ENCODE measurements around the gene CD38. TPM values are rescaled to one million over a fixed set of nuclear protein-coding genes. Genes with fewer than 3 reads are reported as not detected.

The CD38 gene
- total and polyA plus RNA-seq, 12 donors = 1.7 to 18.4 (median 11.2) TPM

- no peaks in the 10 kb centered on the region for H3K9me3 ChIP-seq (replicated peaks in 1 of 3)
- intact Hi-C loops (cut with DNase I) = no loop called here
- no peak for TF ChIP-seq CTCF (IDR thresholded peaks at IDR 0.05)
- TF ChIP-seq POLR2A (IDR thresholded peaks at IDR 0.05) = no peak
- H3K4me1 ChIP-seq (replicated peaks in 1 of 2) = no peaks in the 10 kb centered on the region
- no peaks in the 10 kb centered on the region for H3K27me3 ChIP-seq
- 70 to 79% (median 71%) methylated on average over 1 of the region's 1 CpG for WGBS, 4 donors
- H3K4me3 ChIP-seq = no peak overlapping the region
- no peaks in the 10 kb centered on the region for H3K36me3 ChIP-seq (replicated peaks in 1 of 2)
- DNase-seq = no peak
- no peak overlapping the region for H3K27ac ChIP-seq
Measured at GRCh38 chr4:15742083-15742582, 36.0 kb upstream of the CD38 start.

GRCh38 chr4:15742637-15743036 lies 35.5 kb upstream of the CD38 start:
- no peaks in the 10 kb centered on the region for H3K36me3 ChIP-seq (replicated peaks in 1 of 2)
- no peaks in the 10 kb centered on the region for H3K9me3 ChIP-seq (replicated peaks in 1 of 3)
- H3K4me3 ChIP-seq = no peak overlapping the region
- DNase-seq = no peak
- no peaks in the 10 kb centered on the region for H3K27me3 ChIP-seq
- no peaks in the 10 kb centered on the region for H3K4me1 ChIP-seq (replicated peaks in 1 of 2)
- no peak for TF ChIP-seq CTCF (IDR thresholded peaks at IDR 0.05)
- TF ChIP-seq POLR2A (IDR thresholded peaks at IDR 0.05) = no peak
- intact Hi-C loops (cut with DNase I) = no loop called here
- H3K27ac ChIP-seq = no peak overlapping the region
- WGBS, 4 donors = 17 to 28% (median 26%) methylated on average over 1 of the region's 1 CpG

- no peaks in the 10 kb centered on the region for H3K4me1 ChIP-seq (replicated peaks in 1 of 2)
- no peaks in the 10 kb centered on the region for H3K36me3 ChIP-seq (replicated peaks in 1 of 2)
- intact Hi-C loops (cut with DNase I) = no loop called here
- TF ChIP-seq CTCF (IDR thresholded peaks at IDR 0.05) (no peak), POLR2A (IDR thresholded peaks at IDR 0.05) (no peak)
- no peak for DNase-seq
- no peaks in the 10 kb centered on the region for H3K9me3 ChIP-seq (replicated peaks in 1 of 3)
- H3K27ac ChIP-seq = no peak overlapping the region
- no peaks in the 10 kb centered on the region for H3K27me3 ChIP-seq
- no peak overlapping the region for H3K4me3 ChIP-seq
- 42 to 69% (median 56%) methylated on average over 5 of the region's 5 CpGs for WGBS, 4 donors
Measured at GRCh38 chr4:15744016-15744545, 34.0 kb upstream of the CD38 start.

- Histone ChIP-seq H3K4me3 (no peak overlapping the region), H3K4me1 (replicated peaks in 1 of 2) (no peaks in the 10 kb centered on the region), H3K9me3 (replicated peaks in 1 of 3) (no peaks in the 10 kb centered on the region), H3K27ac (no peak overlapping the region), H3K27me3 (no peaks in the 10 kb centered on the region), H3K36me3 (replicated peaks in 1 of 2) (no peaks in the 10 kb centered on the region)
- no peak for TF ChIP-seq CTCF (IDR thresholded peaks at IDR 0.05)
- TF ChIP-seq POLR2A (IDR thresholded peaks at IDR 0.05) = no peak
- intact Hi-C loops (cut with DNase I) = no loop called here
- WGBS, 4 donors = 87 to 100% (median 96%) methylated on average over 1 of the region's 1 CpG
- DNase-seq = no peak
Measured at GRCh38 chr4:15746110-15746509, 32.0 kb upstream of the CD38 start.

All from adrenal gland (tissue), 12 donors.